ENCODE measurements around the gene NTF3. TPM values are rescaled to one million over a fixed set of nuclear protein-coding genes. Genes with fewer than 3 reads are reported as not detected.
A peak's percentile ranks its signal among the peaks of the same experiment; 100 is the strongest.

The NTF3 gene
- total and polyA plus RNA-seq, 9 of the 15 experiments (the other 6 are each of a cell fraction or from before 2014, with no cell fraction given) = not detected

DNA sequence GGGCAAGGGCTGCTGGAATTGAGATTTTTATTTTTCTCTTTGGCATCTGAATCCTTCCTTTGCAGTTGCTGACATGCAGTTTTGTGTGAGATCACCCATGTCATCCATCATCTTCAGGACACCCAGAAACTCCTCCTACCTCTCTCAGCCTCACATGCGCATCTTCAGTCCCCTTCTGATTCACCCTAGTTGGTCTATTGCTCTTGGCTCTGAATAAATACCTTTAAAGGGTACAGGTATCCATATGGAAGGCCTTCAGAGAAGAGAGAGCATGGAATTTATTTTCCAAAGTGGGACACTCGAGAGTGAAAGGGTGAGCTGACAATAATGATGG, 41.8 kb downstream of the NTF3 start:
- ATAC-seq = no peak
- no TSS peak for BruUV-seq (replicated peaks)
- WGBS (ENCODE audit: insufficient coverage, low coverage, missing lambda C conversion rate) = 5% methylated on average over 2 of the region's 2 CpGs
- no peak overlapping the region for H2AFZ ChIP-seq (ENCODE audit: low read depth, low read length)
- ChIA-PET CTCF (ENCODE audit: low intra/inter-chr PET ratio) (no interaction called here), POLR2A (no interaction called here)
- no peaks in the 10 kb centered on the region; the same call in 1 of the 2 replicates for H4K20me1 ChIP-seq (replicated peaks; ENCODE audit: control insufficient read depth, insufficient read depth, low read length)
- no peak overlapping the region for H3K9ac ChIP-seq (ENCODE audit: insufficient read depth in 1 of 2, low read depth in 2 of 2, low read length in 2 of 2)
- no peak overlapping the region for H3K27ac ChIP-seq (ENCODE audit: extremely low read depth, low read depth, low read length)
- intact Hi-C loops (cut with micrococcal nuclease) (no loop called here), in situ Hi-C loops (cut with MboI) (no loop called here)
- no peaks in the 10 kb centered on the region for H3K4me1 ChIP-seq (replicated peaks in 1 of 2; ENCODE audit: control insufficient read depth in 2 of 2, insufficient read depth in 2 of 2, low read length in 2 of 2)
- no peaks in the 10 kb centered on the region for H3K36me3 ChIP-seq (ENCODE audit: control insufficient read depth, insufficient read depth, low read length)
- no peaks in the 10 kb centered on the region for H3K9me1 ChIP-seq (ENCODE audit: control insufficient read depth, insufficient read depth, low read length)
- no peak for FAIRE-seq
- no peak overlapping the region for H3K4me2 ChIP-seq (ENCODE audit: insufficient read depth, low read length)
- peaks cover 0 to 16% of the 10 kb centered on the region in 2 experiments; a peak in 2 of 5 replicates for H3K27me3 ChIP-seq (ENCODE audit: control insufficient read depth in 2 of 2, insufficient read depth in 2 of 2, low read length in 2 of 2)
- no peaks in the 10 kb centered on the region for H3K9me3 ChIP-seq (replicated peaks; ENCODE audit: control insufficient read depth, insufficient read depth, low read depth, low read length)
- TF ChIP-seq MEIS2 (IDR thresholded peaks at IDR 0.05; ENCODE audit: partially characterized antibody) (peak; percentile 24), U2AF1 (optimal IDR thresholded peaks at IDR 0.05; ENCODE audit: low read depth, low read length) (no peak)
- TF ChIP-seq, protein P1, sequence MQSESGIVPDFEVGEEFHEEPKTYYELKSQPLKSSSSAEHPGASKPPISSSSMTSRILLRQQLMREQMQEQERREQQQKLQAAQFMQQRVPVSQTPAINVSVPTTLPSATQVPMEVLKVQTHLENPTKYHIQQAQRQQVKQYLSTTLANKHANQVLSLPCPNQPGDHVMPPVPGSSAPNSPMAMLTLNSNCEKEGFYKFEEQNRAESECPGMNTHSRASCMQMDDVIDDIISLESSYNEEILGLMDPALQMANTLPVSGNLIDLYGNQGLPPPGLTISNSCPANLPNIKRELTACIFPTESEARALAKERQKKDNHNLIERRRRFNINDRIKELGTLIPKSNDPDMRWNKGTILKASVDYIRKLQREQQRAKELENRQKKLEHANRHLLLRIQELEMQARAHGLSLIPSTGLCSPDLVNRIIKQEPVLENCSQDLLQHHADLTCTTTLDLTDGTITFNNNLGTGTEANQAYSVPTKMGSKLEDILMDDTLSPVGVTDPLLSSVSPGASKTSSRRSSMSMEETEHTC (IDR thresholded peaks at IDR 0.05) = no peak
- no peak overlapping the region for H3K4me3 ChIP-seq
- no peaks in the 10 kb centered on the region for H3K79me2 ChIP-seq (ENCODE audit: control insufficient read depth, insufficient read depth, low read length)
- DNase-seq (ENCODE audit: extremely low read depth in 1 of 4, low spot score in 3 of 4) = no peak

DNA sequence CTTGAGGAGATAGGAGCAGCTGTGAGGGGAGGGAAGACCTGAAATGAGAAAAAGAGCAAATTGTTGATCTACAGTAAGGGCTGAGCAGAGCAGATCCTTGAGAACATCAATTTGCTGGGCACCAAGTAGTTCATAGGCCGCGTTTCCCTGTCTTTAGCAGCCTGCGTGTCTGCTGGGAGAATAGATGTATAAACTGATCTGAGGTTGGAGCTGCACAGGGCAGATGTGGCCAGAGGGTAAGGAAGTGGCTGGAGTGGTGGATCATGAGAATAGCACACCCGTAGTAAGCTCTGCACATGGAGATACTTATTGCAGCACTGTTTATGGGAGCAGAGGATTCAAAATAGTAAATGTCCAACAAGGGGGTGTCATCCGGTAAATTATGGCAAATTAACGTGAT, 44.4 kb downstream of the NTF3 start:
- Histone ChIP-seq H3K4me1 (replicated peaks in 1 of 2; ENCODE audit: control insufficient read depth in 2 of 2, insufficient read depth in 2 of 2, low read length in 2 of 2) (no peaks in the 10 kb centered on the region), H3K4me3 (no peak overlapping the region), H3K4me2 (ENCODE audit: insufficient read depth, low read length) (no peak overlapping the region), H3K27ac (ENCODE audit: extremely low read depth, low read depth, low read length) (no peak overlapping the region), H3K9me3 (replicated peaks; ENCODE audit: control insufficient read depth, insufficient read depth, low read depth, low read length) (no peaks in the 10 kb centered on the region), H3K36me3 (ENCODE audit: control insufficient read depth, insufficient read depth, low read length) (no peaks in the 10 kb centered on the region), H3K9ac (ENCODE audit: insufficient read depth in 1 of 2, low read depth in 2 of 2, low read length in 2 of 2) (no peak overlapping the region), H4K20me1 (replicated peaks; ENCODE audit: control insufficient read depth, insufficient read depth, low read length) (no peaks in the 10 kb centered on the region; the same call in 1 of the 2 replicates), H3K27me3 (ENCODE audit: control insufficient read depth in 2 of 2, insufficient read depth in 2 of 2, low read length in 2 of 2) (peaks cover 0 to 7% of the 10 kb centered on the region in 2 experiments; a peak in 3 of 5 replicates), H3K79me2 (ENCODE audit: control insufficient read depth, insufficient read depth, low read length) (no peaks in the 10 kb centered on the region), H3K9me1 (ENCODE audit: control insufficient read depth, insufficient read depth, low read length) (no peaks in the 10 kb centered on the region), H2AFZ (ENCODE audit: low read depth, low read length) (no peak overlapping the region)
- ATAC-seq (no peak), FAIRE-seq (no peak), DNase-seq (ENCODE audit: extremely low read depth in 1 of 4, low spot score in 3 of 4) (no peak)
- no TSS peak for BruUV-seq (replicated peaks)
- TF ChIP-seq, protein P2, sequence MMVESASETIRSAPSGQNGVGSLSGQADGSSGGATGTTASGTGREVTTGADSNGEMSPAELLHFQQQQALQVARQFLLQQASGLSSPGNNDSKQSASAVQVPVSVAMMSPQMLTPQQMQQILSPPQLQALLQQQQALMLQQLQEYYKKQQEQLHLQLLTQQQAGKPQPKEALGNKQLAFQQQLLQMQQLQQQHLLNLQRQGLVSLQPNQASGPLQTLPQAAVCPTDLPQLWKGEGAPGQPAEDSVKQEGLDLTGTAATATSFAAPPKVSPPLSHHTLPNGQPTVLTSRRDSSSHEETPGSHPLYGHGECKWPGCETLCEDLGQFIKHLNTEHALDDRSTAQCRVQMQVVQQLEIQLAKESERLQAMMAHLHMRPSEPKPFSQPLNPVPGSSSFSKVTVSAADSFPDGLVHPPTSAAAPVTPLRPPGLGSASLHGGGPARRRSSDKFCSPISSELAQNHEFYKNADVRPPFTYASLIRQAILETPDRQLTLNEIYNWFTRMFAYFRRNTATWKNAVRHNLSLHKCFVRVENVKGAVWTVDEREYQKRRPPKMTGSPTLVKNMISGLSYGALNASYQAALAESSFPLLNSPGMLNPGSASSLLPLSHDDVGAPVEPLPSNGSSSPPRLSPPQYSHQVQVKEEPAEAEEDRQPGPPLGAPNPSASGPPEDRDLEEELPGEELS (CRISPR knock-in tag; IDR thresholded peaks at IDR 0.05; ENCODE audit: borderline replicate concordance) = no peak
- 2% methylated on average over 6 of the region's 6 CpGs for WGBS (ENCODE audit: insufficient coverage, low coverage, missing lambda C conversion rate)
- intact Hi-C loops (cut with micrococcal nuclease) (no loop called here), in situ Hi-C loops (cut with MboI) (no loop called here)
- POLR2A ChIA-PET = no interaction called here
- CTCF ChIA-PET (ENCODE audit: low intra/inter-chr PET ratio) = no interaction called here

Data from K562 (cell line).